ENCODE results near the gene B4GALT6.

Gene B4GALT6

GRCh38 chr18:31652357-31652756 lies 32.0 kb downstream of the B4GALT6 start:
- Histone ChIP-seq H3K4me3 (no peak overlapping the region), H3K27ac (no peak overlapping the region)
- TF ChIP-seq CTCF (IDR thresholded peaks at IDR 0.05), result no peak
- DNase-seq (ENCODE audit: low spot score), result no peak

GRCh38 chr18:31651369-31651768 lies 33.0 kb downstream of the B4GALT6 start:
- TF ChIP-seq CTCF (IDR thresholded peaks at IDR 0.05), result no peak
- H3K4me3 ChIP-seq, result no peak overlapping the region
- no peak for DNase-seq (ENCODE audit: low spot score)
- H3K27ac ChIP-seq, result no peak overlapping the region

- TF ChIP-seq CTCF (IDR thresholded peaks at IDR 0.05), result no peak
- Histone ChIP-seq H3K4me3 (no peak overlapping the region), H3K27ac (no peak overlapping the region)
- no peak for DNase-seq (ENCODE audit: low spot score)
Measured at GRCh38 chr18:31649978-31650719, 34.2 kb downstream of the B4GALT6 start.

GRCh38 chr18:31649449-31649848 lies 34.9 kb downstream of the B4GALT6 start:
- Histone ChIP-seq H3K27ac (no peak overlapping the region), H3K4me3 (no peak overlapping the region)
- no peak for TF ChIP-seq CTCF (IDR thresholded peaks at IDR 0.05)
- DNase-seq (ENCODE audit: low spot score), result no peak

GRCh38 chr18:31648966-31649429 lies 35.4 kb downstream of the B4GALT6 start:
- H3K27ac ChIP-seq, result no peak overlapping the region
- TF ChIP-seq CTCF (IDR thresholded peaks at IDR 0.05), result no peak
- no peak overlapping the region for H3K4me3 ChIP-seq
- no peak for DNase-seq (ENCODE audit: low spot score)

GRCh38 chr18:31648458-31648857 lies 35.9 kb downstream of the B4GALT6 start:
- H3K4me3 ChIP-seq, result no peak overlapping the region
- DNase-seq (ENCODE audit: low spot score), result no peak
- H3K27ac ChIP-seq, result no peak overlapping the region
- TF ChIP-seq CTCF (IDR thresholded peaks at IDR 0.05), result no peak

GRCh38 chr18:31647127-31647753 lies 37.1 kb downstream of the B4GALT6 start:
- no peak for DNase-seq (ENCODE audit: low spot score)
- H3K4me3 ChIP-seq, result no peak overlapping the region
- no peak for TF ChIP-seq CTCF (IDR thresholded peaks at IDR 0.05)
- H3K27ac ChIP-seq, result no peak overlapping the region
